Peyer's patch (tissue), 4 donors: ENCODE data around the gene ATP2B2. TPM values are rescaled to one million over a fixed set of nuclear protein-coding genes. Genes with fewer than 3 reads are reported as not detected.

Source experiments
- DNase-seq, 3 donors: peaks; one replicate each; pipeline ENCODE4 v3.0.0-alpha.2; 2017 to 2019
- H3K27ac ChIP-seq, 4 donors: fragments of 200-600 bp; sonication (generic); one replicate each; pipeline ENCODE4 v1.5.1; 2016 to 2019
- H3K27me3 ChIP-seq, 2 donors: fragments of 200-600 bp; sonication (generic); one replicate each; pipeline ENCODE4 v1.5.1; 2019
- H3K36me3 ChIP-seq, 3 donors: fragments of 200-600 bp; sonication (generic); one replicate each; pipeline ENCODE4 v1.5.1; 2016 to 2019
- H3K4me1 ChIP-seq, 4 donors: fragments of 200-600 bp; sonication (generic); one replicate each; pipeline ENCODE4 v1.5.1; 2016 to 2019
- H3K4me3 ChIP-seq, 4 donors: fragments of 200-600 bp; sonication (generic); 1 replicate in 3 of 4; 2 replicates in 1 of 4; pipeline ENCODE4 v1.5.1; 2016 to 2019; ENCODE audit warnings: mild to moderate bottlenecking in 1 of 4
- H3K9me3 ChIP-seq, 4 donors: fragments of 200-600 bp; sonication (generic); one replicate each; pipeline ENCODE4 v1.5.1; 2016 to 2019; ENCODE audit warnings: mild to moderate bottlenecking in 1 of 4
- CTCF ChIP-seq, 6 experiments: fragments of 450-650 bp in 4 of 6; fragments of 200-600 bp in 2 of 6; sonication (generic) in 1 of 6; IDR thresholded peaks; one replicate each; pipeline ENCODE4 v1.5.1; 2017 to 2019; ENCODE audit warnings: antibody characterized with exemption in 6 of 6, mild to moderate bottlenecking in 3 of 6, moderate library complexity in 1 of 6
- POLR2A ChIP-seq, 2 donors: fragments of 450-650 bp; IDR thresholded peaks; one replicate each; pipeline ENCODE4 v1.5.1; 2017; ENCODE audit warnings: antibody characterized with exemption in 2 of 2, mild to moderate bottlenecking in 2 of 2, moderate library complexity in 2 of 2
- total RNA-seq, 4 donors: library from RNA; depleted of rRNA; stranded (reverse); fragments of >200 nt; gene quantifications; one replicate each; pipeline ENCODE4 v1.1.0, GENCODE V29; 2016

The ATP2B2 gene
- total RNA-seq, 4 donors from 2014 or later = not detected

- Histone ChIP-seq H3K9me3 (no peaks in the 10 kb centered on the region), H3K27ac (no peak overlapping the region), H3K36me3 (peaks cover 0 to 39% (median 0%) of the 10 kb centered on the region in 3 donors), H3K27me3 (no peaks in the 10 kb centered on the region), H3K4me1 (no peaks in the 10 kb centered on the region), H3K4me3 (no peak overlapping the region)
- TF ChIP-seq POLR2A (IDR thresholded peaks at IDR 0.05) = no peak
- no peak for TF ChIP-seq CTCF (IDR thresholded peaks at IDR 0.05)
- no peak for DNase-seq
Observed at GRCh38 chr3:10285272-10286132, 219.9 kb downstream of the ATP2B2 start.

- DNase-seq = no peak
- Histone ChIP-seq H3K9me3 (no peaks in the 10 kb centered on the region), H3K27me3 (no peaks in the 10 kb centered on the region), H3K36me3 (peaks cover 0 to 46% (median 0%) of the 10 kb centered on the region in 3 donors), H3K4me1 (no peaks in the 10 kb centered on the region), H3K4me3 (no peak overlapping the region), H3K27ac (no peak overlapping the region)
- TF ChIP-seq POLR2A (IDR thresholded peaks at IDR 0.05) = no peak
- TF ChIP-seq CTCF (IDR thresholded peaks at IDR 0.05) = no peak
Observed at GRCh38 chr3:10284496-10284895, 220.9 kb downstream of the ATP2B2 start.

GRCh38 chr3:10283638-10284037 lies 221.7 kb downstream of the ATP2B2 start:
- peaks cover 0 to 52% (median 0%) of the 10 kb centered on the region in 3 donors for H3K36me3 ChIP-seq
- TF ChIP-seq POLR2A (IDR thresholded peaks at IDR 0.05) = no peak
- no peaks in the 10 kb centered on the region for H3K27me3 ChIP-seq
- no peaks in the 10 kb centered on the region for H3K9me3 ChIP-seq
- H3K4me1 ChIP-seq = no peaks in the 10 kb centered on the region
- DNase-seq = no peak
- H3K4me3 ChIP-seq = no peak overlapping the region
- H3K27ac ChIP-seq = no peak overlapping the region

GRCh38 chr3:10281951-10282350 lies 223.4 kb downstream of the ATP2B2 start:
- H3K27ac ChIP-seq = no peak overlapping the region
- H3K9me3 ChIP-seq = no peaks in the 10 kb centered on the region
- peaks cover 0 to 63% (median 0%) of the 10 kb centered on the region in 3 donors for H3K36me3 ChIP-seq
- H3K4me1 ChIP-seq = no peaks in the 10 kb centered on the region
- no peak for DNase-seq
- no peak for TF ChIP-seq CTCF (IDR thresholded peaks at IDR 0.05)
- no peak for TF ChIP-seq POLR2A (IDR thresholded peaks at IDR 0.05)
- H3K27me3 ChIP-seq = no peaks in the 10 kb centered on the region
- no peak overlapping the region for H3K4me3 ChIP-seq

- Histone ChIP-seq H3K4me3 (no peak overlapping the region), H3K27me3 (no peaks in the 10 kb centered on the region), H3K27ac (no peak overlapping the region), H3K4me1 (no peaks in the 10 kb centered on the region), H3K9me3 (no peaks in the 10 kb centered on the region), H3K36me3 (peaks cover 0 to 75% (median 0%) of the 10 kb centered on the region in 3 donors)
- peak in 1 of 3 donors; percentile 31 for DNase-seq
- TF ChIP-seq CTCF (IDR thresholded peaks at IDR 0.05) (no peak), POLR2A (IDR thresholded peaks at IDR 0.05) (no peak)
Observed at GRCh38 chr3:10280571-10280970, 224.8 kb downstream of the ATP2B2 start.

- Histone ChIP-seq H3K4me1 (no peaks in the 10 kb centered on the region), H3K9me3 (no peaks in the 10 kb centered on the region), H3K27ac (no peak overlapping the region), H3K36me3 (peaks cover 0 to 76% (median 0%) of the 10 kb centered on the region in 3 donors), H3K4me3 (no peak overlapping the region), H3K27me3 (no peaks in the 10 kb centered on the region)
- TF ChIP-seq CTCF (IDR thresholded peaks at IDR 0.05) (peak in 1 of 6 experiments; percentile 14), POLR2A (IDR thresholded peaks at IDR 0.05) (no peak)
- DNase-seq = peak in 1 of 3 donors; percentile 42
Observed at GRCh38 chr3:10280177-10280529, 225.2 kb downstream of the ATP2B2 start.
